Activated CD8-positive, alpha-beta T cell treated with anti-CD3 and anti-CD28 coated beads, Interleukin-2, amount 10 ng/mL, durations not matched to agents 7 days and 5 days (primary cell): ENCODE data around the gene SLC10A2. TPM values are rescaled to one million over a fixed set of nuclear protein-coding genes. Genes with fewer than 3 reads are reported as not detected.

ENCODE experiments used
- ATAC-seq: fragments of 150-1000 bp; cut with Tn5 transposase; one replicate; pipeline ENCODE4 v1.10.0; 2021; ENCODE audit warnings: moderate library complexity
- CTCF ChIA-PET: fragments of 350-600 bp; sonication (Branson Sonifier 250); formaldehyde crosslinking; loops from one replicate; lab custom pipeline; 2021; ENCODE audit warnings: antibody characterized with exemption; lab: Charles Lee
- POLR2A ChIA-PET: fragments of 350-600 bp; sonication (Branson Sonifier 250); formaldehyde crosslinking; loops from one replicate; lab custom pipeline; 2021; ENCODE audit warnings: antibody characterized with exemption; lab: Charles Lee
- DNase-seq: peaks from one replicate; pipeline ENCODE4 v3.0.0-alpha.2; 2020
- H3K27ac Mint-ChIP-seq: one replicate; pipeline ENCODE4 v1.8.0; 2021; ENCODE audit warnings: mild to moderate bottlenecking, mixed read lengths
- H3K27me3 Mint-ChIP-seq: one replicate; pipeline ENCODE4 v1.8.0; 2021; ENCODE audit warnings: low read depth, mixed read lengths
- H3K36me3 Mint-ChIP-seq: one replicate; pipeline ENCODE4 v1.8.0; 2021; ENCODE audit warnings: low read depth, mixed read lengths
- H3K4me1 Mint-ChIP-seq: one replicate; pipeline ENCODE4 v1.8.0; 2021; ENCODE audit warnings: low read depth, mixed read lengths
- H3K4me3 Mint-ChIP-seq: one replicate; pipeline ENCODE4 v1.8.0; 2021; ENCODE audit warnings: mild to moderate bottlenecking, mixed read lengths
- H3K9me3 Mint-ChIP-seq: one replicate; pipeline ENCODE4 v1.8.0; 2022; ENCODE audit warnings: mixed read lengths; ENCODE audit not compliant: insufficient read depth
- total RNA-seq, 2 experiments: library from RNA; stranded (reverse); gene quantifications; one replicate each; pipeline ENCODE4 v1.2.3, GENCODE V29; 2021

Gene SLC10A2
- total RNA-seq, 2 experiments from 2014 or later: not detected

- Mint-ChIP-seq H3K27ac (no peak overlapping the region), H3K4me1 (no peaks in the 10 kb centered on the region), H3K9me3 (no peaks in the 10 kb centered on the region), H3K36me3 (no peaks in the 10 kb centered on the region), H3K27me3 (no peaks in the 10 kb centered on the region), H3K4me3 (no peak overlapping the region)
- ChIA-PET CTCF (no interaction called here), POLR2A (no interaction called here)
- no peak for ATAC-seq
- DNase-seq: no peak
These were observed 21.1 kb upstream of the SLC10A2 start for GRCh38 chr13:103087275-103087674.

GRCh38 chr13:103081435-103081834 lies 15.2 kb upstream of the SLC10A2 start:
- no peak overlapping the region for H3K27ac Mint-ChIP-seq
- H3K9me3 Mint-ChIP-seq: no peaks in the 10 kb centered on the region
- ChIA-PET POLR2A (no interaction called here), CTCF (no interaction called here)
- H3K4me3 Mint-ChIP-seq: no peak overlapping the region
- no peaks in the 10 kb centered on the region for H3K36me3 Mint-ChIP-seq
- no peaks in the 10 kb centered on the region for H3K27me3 Mint-ChIP-seq
- no peak for DNase-seq
- no peaks in the 10 kb centered on the region for H3K4me1 Mint-ChIP-seq
- ATAC-seq: no peak

GRCh38 chr13:103078158-103078557 lies 11.9 kb upstream of the SLC10A2 start:
- H3K36me3 Mint-ChIP-seq: no peaks in the 10 kb centered on the region
- no peak overlapping the region for H3K27ac Mint-ChIP-seq
- H3K4me1 Mint-ChIP-seq: no peaks in the 10 kb centered on the region
- ATAC-seq (no peak), DNase-seq (no peak)
- no peaks in the 10 kb centered on the region for H3K9me3 Mint-ChIP-seq
- H3K27me3 Mint-ChIP-seq: no peaks in the 10 kb centered on the region
- POLR2A ChIA-PET: no interaction called here
- CTCF ChIA-PET: no interaction called here
- H3K4me3 Mint-ChIP-seq: no peak overlapping the region

GRCh38 chr13:103068836-103069235 lies 2.6 kb upstream of the SLC10A2 start:
- Mint-ChIP-seq H3K4me3 (no peak overlapping the region), H3K27me3 (no peaks in the 10 kb centered on the region), H3K9me3 (no peaks in the 10 kb centered on the region), H3K27ac (no peak overlapping the region), H3K4me1 (no peaks in the 10 kb centered on the region), H3K36me3 (no peaks in the 10 kb centered on the region)
- DNase-seq: no peak
- POLR2A ChIA-PET: no interaction called here
- ATAC-seq: no peak
- CTCF ChIA-PET: no interaction called here

GRCh38 chr13:103067751-103068555 lies 1.7 kb upstream of the SLC10A2 start:
- Mint-ChIP-seq H3K9me3 (no peaks in the 10 kb centered on the region), H3K4me1 (no peaks in the 10 kb centered on the region), H3K27me3 (no peaks in the 10 kb centered on the region), H3K4me3 (no peak overlapping the region), H3K36me3 (no peaks in the 10 kb centered on the region), H3K27ac (no peak overlapping the region)
- DNase-seq (no peak), ATAC-seq (no peak)
- ChIA-PET CTCF (no interaction called here), POLR2A (no interaction called here)

- Mint-ChIP-seq H3K4me1 (no peaks in the 10 kb centered on the region), H3K36me3 (no peaks in the 10 kb centered on the region), H3K27me3 (no peaks in the 10 kb centered on the region), H3K4me3 (no peak overlapping the region), H3K9me3 (no peaks in the 10 kb centered on the region), H3K27ac (no peak overlapping the region)
- CTCF ChIA-PET: no interaction called here
- POLR2A ChIA-PET: no interaction called here
- ATAC-seq: no peak
- no peak for DNase-seq
These were observed 646 bp upstream of the SLC10A2 start for GRCh38 chr13:103066781-103067345.

- H3K9me3 Mint-ChIP-seq: no peaks in the 10 kb centered on the region
- no peaks in the 10 kb centered on the region for H3K27me3 Mint-ChIP-seq
- no peaks in the 10 kb centered on the region for H3K36me3 Mint-ChIP-seq
- no peaks in the 10 kb centered on the region for H3K4me1 Mint-ChIP-seq
- H3K4me3 Mint-ChIP-seq: no peak overlapping the region
- no peak for DNase-seq
- ATAC-seq: no peak
- POLR2A ChIA-PET: no interaction called here
- CTCF ChIA-PET: no interaction called here
- no peak overlapping the region for H3K27ac Mint-ChIP-seq
These were observed 2.8 kb downstream of the SLC10A2 start for GRCh38 chr13:103063376-103063775.

- H3K4me1 Mint-ChIP-seq: no peaks in the 10 kb centered on the region
- no peaks in the 10 kb centered on the region for H3K27me3 Mint-ChIP-seq
- DNase-seq (no peak), ATAC-seq (no peak)
- H3K9me3 Mint-ChIP-seq: no peaks in the 10 kb centered on the region
- H3K36me3 Mint-ChIP-seq: no peaks in the 10 kb centered on the region
- POLR2A ChIA-PET: no interaction called here
- CTCF ChIA-PET: no interaction called here
- H3K27ac Mint-ChIP-seq: no peak overlapping the region
- H3K4me3 Mint-ChIP-seq: no peak overlapping the region
These were observed 4.1 kb downstream of the SLC10A2 start for GRCh38 chr13:103062079-103062478.

- no peak for ATAC-seq
- H3K4me1 Mint-ChIP-seq: no peaks in the 10 kb centered on the region
- no peak for DNase-seq
- CTCF ChIA-PET: no interaction called here
- POLR2A ChIA-PET: no interaction called here
- H3K9me3 Mint-ChIP-seq: peaks cover 9% of the 10 kb centered on the region
- no peaks in the 10 kb centered on the region for H3K36me3 Mint-ChIP-seq
- no peak overlapping the region for H3K4me3 Mint-ChIP-seq
- no peaks in the 10 kb centered on the region for H3K27me3 Mint-ChIP-seq
- no peak overlapping the region for H3K27ac Mint-ChIP-seq
These were observed 10.2 kb downstream of the SLC10A2 start for GRCh38 chr13:103056008-103056407.

GRCh38 chr13:103055166-103055565 lies 11.1 kb downstream of the SLC10A2 start:
- no peaks in the 10 kb centered on the region for H3K36me3 Mint-ChIP-seq
- no peak for ATAC-seq
- DNase-seq: no peak
- ChIA-PET POLR2A (no interaction called here), CTCF (no interaction called here)
- no peak overlapping the region for H3K4me3 Mint-ChIP-seq
- no peak overlapping the region for H3K27ac Mint-ChIP-seq
- H3K27me3 Mint-ChIP-seq: no peaks in the 10 kb centered on the region
- peaks cover 9% of the 10 kb centered on the region for H3K9me3 Mint-ChIP-seq
- no peaks in the 10 kb centered on the region for H3K4me1 Mint-ChIP-seq

- POLR2A ChIA-PET: no interaction called here
- no peak for DNase-seq
- H3K9me3 Mint-ChIP-seq: no peaks in the 10 kb centered on the region
- no peaks in the 10 kb centered on the region for H3K27me3 Mint-ChIP-seq
- CTCF ChIA-PET: no interaction called here
- no peaks in the 10 kb centered on the region for H3K4me1 Mint-ChIP-seq
- ATAC-seq: no peak
- no peak overlapping the region for H3K4me3 Mint-ChIP-seq
- no peaks in the 10 kb centered on the region for H3K36me3 Mint-ChIP-seq
- no peak overlapping the region for H3K27ac Mint-ChIP-seq
These were observed 19.5 kb downstream of the SLC10A2 start for GRCh38 chr13:103046676-103047075.

GRCh38 chr13:103044056-103044455 lies 22.2 kb downstream of the SLC10A2 start:
- DNase-seq (no peak), ATAC-seq (no peak)
- no peaks in the 10 kb centered on the region for H3K4me1 Mint-ChIP-seq
- H3K27ac Mint-ChIP-seq: no peak overlapping the region
- no peaks in the 10 kb centered on the region for H3K27me3 Mint-ChIP-seq
- no peaks in the 10 kb centered on the region for H3K36me3 Mint-ChIP-seq
- POLR2A ChIA-PET: no interaction called here
- H3K4me3 Mint-ChIP-seq: no peak overlapping the region
- H3K9me3 Mint-ChIP-seq: no peaks in the 10 kb centered on the region
- CTCF ChIA-PET: no interaction called here
